AG08396 (cell line): ENCODE measurements around the gene GALC.

Source experiments
- DNase-seq: peaks from one replicate; pipeline ENCODE4 v3.0.0; 2012; ENCODE audit warnings: low spot score, mixed read lengths

Gene GALC

DNA sequence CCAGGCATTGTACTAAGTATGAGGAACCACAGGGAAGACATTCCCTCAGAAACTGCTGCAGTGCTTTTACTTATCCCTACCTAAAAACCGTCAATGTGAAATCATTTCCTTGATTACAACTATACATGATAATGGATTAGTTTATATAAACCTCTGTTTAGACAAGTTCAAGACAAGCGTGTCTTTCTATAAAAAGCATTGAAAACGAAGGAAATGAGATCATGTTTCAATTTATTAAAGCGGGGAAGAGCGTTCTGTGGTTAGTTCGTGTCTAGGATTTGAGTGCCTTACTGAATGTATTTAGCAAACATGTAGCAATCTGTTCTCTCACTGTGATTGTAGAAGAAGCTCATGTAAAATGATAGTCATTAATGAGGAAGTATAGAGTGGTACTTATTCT, 37.5 kb downstream of the GALC start:
- no peak for DNase-seq

DNA sequence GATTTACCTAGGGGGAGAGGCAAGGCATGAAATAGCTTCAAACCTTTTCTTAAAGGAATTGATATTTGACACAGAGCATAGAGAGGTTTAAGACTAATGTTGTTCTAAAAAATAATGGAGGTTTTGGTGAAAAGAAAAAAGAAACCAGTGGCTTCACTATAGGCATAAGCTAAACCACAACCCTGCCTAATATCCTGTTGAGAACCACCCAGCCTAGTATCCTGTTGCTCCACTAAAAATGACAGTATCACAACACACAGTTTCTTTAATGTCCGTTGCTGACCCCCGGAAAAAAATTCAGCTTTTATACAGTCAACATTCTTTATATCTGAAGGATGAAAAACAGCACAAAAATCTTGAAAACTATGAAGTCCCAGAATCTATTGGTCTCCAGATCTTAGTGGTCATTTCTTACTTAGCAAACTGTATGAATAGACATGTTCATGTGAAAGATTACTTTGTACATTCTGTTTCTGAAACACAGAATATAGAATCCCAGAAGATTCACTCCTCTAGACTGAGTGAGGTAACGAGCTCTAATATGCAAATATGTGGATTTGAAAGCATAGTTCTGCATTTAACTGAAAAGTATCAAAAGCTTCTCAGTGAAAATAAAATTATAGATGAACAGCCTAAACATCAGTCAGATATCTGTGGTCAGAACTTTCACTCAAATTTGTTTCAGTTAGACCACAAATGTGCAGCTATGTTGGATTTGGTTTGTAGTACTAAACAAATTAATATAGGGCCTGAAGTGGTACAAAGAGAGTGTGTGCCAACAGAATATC, 40.5 kb downstream of the GALC start:
- no peak for DNase-seq

DNA sequence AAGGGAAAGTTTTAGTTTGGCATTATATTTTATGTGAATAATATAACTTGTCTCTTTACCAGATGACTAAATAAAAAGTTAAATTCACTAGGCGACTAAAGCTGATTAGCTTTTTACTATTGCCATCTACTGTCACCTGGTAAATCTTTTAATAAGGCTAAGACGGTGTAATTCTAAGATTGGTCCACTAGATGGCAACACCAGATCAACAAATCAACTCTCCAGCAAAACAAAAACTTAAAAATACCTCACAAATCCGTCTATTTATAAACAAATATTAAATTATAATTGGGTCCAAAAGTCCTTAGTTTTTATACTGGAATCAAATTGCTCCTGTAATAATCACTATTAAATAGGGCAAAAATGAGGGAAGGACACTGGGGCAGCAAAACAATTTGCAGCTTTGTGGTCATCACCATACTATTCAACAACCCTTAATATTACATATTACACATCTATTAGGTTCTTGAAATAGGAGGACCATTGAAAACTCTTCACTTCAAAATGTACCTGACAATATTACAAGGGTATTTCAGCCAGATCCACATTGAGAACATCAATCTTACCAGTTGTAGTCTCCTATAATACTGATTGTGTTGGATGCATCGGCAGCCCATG, 47.9 kb downstream of the GALC start:
- DNase-seq: no peak

GRCh38 chr14:87940894-87941293, 52.1 kb downstream of the GALC start:
- DNase-seq: no peak

GRCh38 chr14:87940382-87940781, 52.6 kb downstream of the GALC start:
- no peak for DNase-seq

DNA sequence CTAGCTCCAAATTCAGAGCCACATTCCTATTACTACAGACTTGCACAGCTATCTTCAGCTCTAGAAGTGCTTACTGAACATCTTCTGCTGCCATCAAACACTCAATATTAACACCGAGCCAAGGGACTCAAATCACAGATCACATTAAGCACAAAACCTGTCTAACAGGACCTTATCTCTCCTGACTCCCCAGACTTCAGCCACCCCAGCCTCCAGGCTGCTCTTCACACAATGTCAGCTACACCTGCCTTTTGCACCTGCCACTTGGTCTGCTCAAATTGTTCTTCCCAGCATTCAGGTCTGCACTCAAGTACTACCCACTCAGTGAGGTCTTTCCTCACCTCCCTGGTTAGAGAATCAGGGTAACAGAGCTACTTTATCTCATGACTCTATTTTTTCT, 57.1 kb downstream of the GALC start:
- no peak for DNase-seq

DNA sequence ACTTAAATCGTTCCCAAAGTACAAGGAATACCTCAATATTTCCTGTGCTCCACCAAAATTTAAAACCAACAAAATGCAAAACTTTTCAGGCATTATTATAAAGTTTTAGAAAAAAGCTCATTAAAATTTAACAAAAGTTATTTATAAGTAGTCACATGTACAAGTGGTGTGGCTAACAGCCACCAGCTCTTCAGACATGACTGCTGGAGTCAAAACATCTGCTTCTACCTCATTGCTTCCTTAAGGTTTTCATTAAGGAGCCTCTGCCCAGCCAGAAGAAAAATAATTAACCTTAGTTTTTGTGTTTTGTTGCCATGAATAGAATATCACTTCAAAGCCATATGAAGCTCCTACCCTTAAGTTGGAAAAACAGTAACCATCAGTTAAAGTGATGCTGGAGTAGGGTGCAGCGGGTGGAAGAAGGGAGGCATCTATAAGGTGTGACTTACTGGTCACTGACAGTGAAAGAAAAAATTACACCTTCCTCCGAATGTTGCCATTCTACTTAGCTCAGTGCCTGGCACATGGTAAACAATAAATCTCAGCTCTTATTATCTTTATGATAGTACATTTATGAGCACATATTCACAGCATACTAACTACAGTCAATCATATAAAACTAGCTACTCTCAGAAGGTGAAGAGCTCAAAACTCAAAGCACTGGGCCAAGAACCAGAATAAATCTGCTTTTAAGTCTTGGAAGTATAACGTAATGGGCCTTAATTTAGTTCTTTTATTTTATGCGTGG, 57.7 kb downstream of the GALC start:
- DNase-seq: no peak

- no peak for DNase-seq
Observed at GRCh38 chr14:87934185-87934584, 58.8 kb downstream of the GALC start.

DNA sequence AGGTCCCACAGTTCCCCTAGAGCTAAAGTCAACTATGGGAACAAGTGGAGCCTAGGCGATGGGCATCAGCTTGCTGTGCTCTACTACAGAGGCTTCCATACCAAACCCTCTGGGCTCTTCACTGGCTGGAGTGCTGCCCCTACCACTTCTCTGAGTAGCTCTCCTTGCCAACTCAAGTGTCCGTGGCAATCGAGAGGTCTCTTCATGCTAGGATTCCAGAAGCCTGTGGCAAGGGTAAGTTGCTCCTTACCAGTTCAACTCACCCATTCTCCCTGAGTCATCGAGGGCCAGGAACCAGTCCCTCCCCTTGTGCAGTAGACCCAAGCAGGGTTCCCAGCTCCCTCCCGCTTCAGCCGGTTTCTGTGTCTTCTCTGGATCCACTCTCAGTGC, 76.1 kb downstream of the GALC start:
- no peak for DNase-seq

GRCh38 chr14:87916103-87916885, 76.7 kb downstream of the GALC start:
- no peak for DNase-seq

DNA sequence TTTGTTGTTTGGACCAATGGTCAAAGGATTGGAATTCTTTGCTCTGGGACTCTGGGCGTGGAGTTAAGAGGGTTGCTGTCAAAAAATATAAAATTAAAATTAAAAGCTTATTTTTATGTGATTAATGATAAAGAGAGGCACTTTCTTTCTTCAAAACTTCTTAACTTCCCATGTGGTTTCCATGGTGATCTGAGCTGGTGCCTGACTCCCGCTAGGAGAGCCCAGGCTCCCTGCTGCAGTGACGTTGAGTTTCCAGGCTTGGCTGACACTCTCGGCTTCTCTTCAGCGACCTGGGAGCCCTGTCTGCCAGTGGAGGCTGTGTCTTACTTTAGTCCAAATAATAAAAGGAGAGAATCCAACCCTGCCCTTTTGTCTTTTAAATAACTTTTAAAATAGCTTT, 84.4 kb downstream of the GALC start:
- DNase-seq: no peak

GRCh38 chr14:87901652-87902051, 91.3 kb downstream of the GALC start:
- DNase-seq: no peak

DNA sequence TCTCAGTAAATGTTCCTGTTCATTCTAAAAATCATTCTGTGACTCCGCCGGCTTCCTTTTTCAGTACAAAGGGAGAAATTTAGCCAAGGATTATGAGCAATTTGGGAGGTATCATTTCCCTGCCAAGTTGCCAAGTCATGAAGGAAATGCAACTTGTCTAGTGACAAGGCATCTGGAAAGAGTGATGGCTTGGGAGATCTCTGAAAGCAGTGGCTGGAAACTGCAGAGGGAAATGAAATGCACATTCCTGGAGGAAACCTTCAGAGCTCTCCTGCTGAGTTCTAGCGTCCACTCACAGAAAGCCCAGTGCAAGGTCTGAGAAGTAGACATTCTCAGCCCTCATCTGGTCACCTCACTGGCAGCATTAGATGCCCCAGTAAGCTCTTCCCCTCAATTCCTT, 91.7 kb downstream of the GALC start:
- no peak for DNase-seq

DNA sequence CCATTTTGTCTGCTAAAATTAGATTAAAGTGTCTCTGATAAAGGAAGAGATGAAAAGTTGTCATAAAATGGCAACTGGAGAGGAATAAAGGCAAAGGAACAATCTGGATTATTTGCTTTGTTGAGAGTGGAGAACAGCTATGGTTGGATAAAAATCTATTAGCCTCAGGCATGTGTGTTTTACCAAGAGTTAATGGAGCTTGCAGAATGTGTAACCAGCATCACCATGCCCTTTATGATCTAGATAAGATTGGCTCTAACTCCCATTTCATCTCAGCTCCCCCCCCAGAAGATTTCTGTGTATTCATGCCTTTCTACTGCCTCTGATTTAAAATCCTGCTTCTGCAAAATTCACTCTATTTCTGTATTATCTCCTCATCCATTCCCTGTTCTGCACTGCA, 93.8 kb downstream of the GALC start:
- no peak for DNase-seq

DNA sequence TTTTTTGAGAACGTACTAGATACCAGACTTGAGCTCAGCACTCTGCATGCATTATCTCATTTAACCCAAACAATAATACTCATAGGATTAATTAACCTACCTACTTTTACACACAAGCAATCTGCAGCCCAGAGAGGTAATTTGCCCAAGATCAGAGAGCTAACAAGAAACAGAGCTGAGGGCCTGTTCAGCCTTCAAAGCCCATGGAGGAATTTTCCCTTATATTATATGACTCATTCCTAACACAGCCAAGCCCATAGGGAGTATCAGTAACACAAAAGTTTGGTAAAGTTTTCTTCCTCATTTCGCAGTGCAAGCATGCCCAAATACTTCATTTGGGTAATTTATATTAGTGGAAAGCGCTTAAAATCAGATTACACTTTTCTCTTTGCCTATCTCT, 94.7 kb downstream of the GALC start:
- DNase-seq: no peak

GRCh38 chr14:87896393-87897380, 96.3 kb downstream of the GALC start:
- peak; percentile 35 for DNase-seq

- no peak for DNase-seq
Observed at GRCh38 chr14:87894920-87895319, 98.1 kb downstream of the GALC start.

GRCh38 chr14:87892763-87893162, 100.2 kb downstream of the GALC start:
- DNase-seq: no peak

DNA sequence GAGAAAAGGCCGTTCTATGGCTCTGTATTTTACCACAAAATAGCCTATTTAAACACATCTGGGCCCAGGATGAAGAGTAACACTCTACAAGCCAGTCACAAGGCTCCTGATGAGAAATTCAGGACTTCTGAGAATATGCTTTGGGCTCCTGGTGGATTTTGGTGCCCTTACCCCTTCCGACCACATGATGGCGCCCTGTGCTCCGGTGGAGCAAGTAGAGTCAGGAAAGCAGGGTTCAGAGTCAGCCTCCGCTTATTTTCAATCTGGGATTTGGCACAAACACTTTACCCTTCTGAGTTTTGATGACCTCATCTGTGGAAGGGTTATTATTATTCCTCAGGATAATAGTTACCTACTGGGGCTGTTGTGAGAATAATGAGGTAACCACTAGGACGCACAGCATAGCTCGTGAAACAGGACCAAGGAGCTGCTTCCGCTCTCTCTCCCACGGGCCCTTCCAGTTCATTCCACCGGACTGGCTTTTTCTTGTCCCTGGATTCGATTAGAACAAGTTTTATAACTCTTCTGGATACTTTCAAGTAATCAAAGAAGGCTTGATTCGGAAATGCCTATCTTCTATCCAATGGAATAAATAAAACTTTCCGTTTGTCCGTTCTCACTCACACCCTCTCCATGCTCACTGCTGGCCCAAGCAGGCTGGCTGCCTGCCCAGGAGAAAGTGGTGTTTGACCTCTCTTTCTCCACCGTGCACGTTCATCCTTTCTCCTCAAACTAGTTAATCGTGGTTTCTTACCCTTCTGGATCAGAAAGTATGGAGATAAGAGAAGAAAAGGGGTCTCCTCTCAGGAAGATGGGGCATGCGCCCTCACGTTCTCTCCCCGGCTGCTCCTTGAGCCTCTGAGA, 104.6 kb downstream of the GALC start:
- DNase-seq: peak; percentile 50

- DNase-seq: no peak
Observed at GRCh38 chr14:87883750-87884149, 109.2 kb downstream of the GALC start.
